ENCODE data around the gene KIF17. TPM values are rescaled to one million over a fixed set of nuclear protein-coding genes. Genes with fewer than 3 reads are reported as not detected.

Gene KIF17
- total RNA-seq, 6 donors from 2014 or later, result 4.2 to 12.6 (median 8.5) TPM

- ATAC-seq (ENCODE audit: low FRiP score in 2 of 2) (no peak), DNase-seq (no peak)
- no peaks in the 10 kb centered on the region for H3K9me3 ChIP-seq
- H3K27me3 ChIP-seq, result peaks cover 0 to 3% (median 0%) of the 10 kb centered on the region in 4 donors
- H3K27ac ChIP-seq, result no peak overlapping the region
- no peak overlapping the region for H3K4me3 ChIP-seq
- peaks cover 6 to 16% (median 9%) of the 10 kb centered on the region in 4 donors for H3K4me1 ChIP-seq
- TF ChIP-seq POLR2A (IDR thresholded peaks at IDR 0.05) (no peak), CTCF (IDR thresholded peaks at IDR 0.05) (no peak), EP300 (IDR thresholded peaks at IDR 0.05) (no peak), POLR2AphosphoS5 (IDR thresholded peaks at IDR 0.05) (no peak)
- WGBS, 2 donors, result 75 to 86% methylated on average over 13 of the region's 13 CpGs
- H3K36me3 ChIP-seq, result no peaks in the 10 kb centered on the region
Measured at GRCh38 chr1:20716232-20716631, 1.6 kb downstream of the KIF17 start.

DNA sequence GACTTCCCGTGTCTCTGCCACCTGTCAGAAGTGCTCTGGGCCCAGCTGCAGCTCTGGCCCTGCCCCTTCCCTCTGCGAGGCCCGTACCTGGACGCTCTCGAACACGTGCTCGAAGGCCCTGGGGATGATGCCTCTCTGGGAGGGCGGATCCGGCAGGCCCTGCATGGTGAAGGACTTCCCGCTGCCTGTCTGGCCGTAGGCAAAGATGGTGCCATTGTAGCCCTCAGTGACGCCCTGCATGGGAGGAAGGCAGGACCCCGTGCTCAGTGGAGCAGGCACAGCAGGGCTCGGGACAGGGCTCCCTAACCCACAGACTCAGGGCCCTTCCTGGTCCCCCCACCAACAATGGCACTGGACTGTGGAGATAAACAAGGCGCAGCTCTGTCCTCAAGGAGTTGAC is 2.4 kb downstream of the KIF17 start:
- TF ChIP-seq CTCF (IDR thresholded peaks at IDR 0.05), result no peak
- no peak for TF ChIP-seq EP300 (IDR thresholded peaks at IDR 0.05)
- TF ChIP-seq POLR2AphosphoS5 (IDR thresholded peaks at IDR 0.05), result no peak
- no peak for TF ChIP-seq POLR2A (IDR thresholded peaks at IDR 0.05)
- Histone ChIP-seq H3K4me3 (no peak overlapping the region), H3K27me3 (peaks cover 0 to 3% (median 0%) of the 10 kb centered on the region in 4 donors), H3K4me1 (peaks cover 6 to 16% (median 9%) of the 10 kb centered on the region in 4 donors), H3K36me3 (no peaks in the 10 kb centered on the region), H3K9me3 (no peaks in the 10 kb centered on the region), H3K27ac (no peak overlapping the region)
- no peak for ATAC-seq (ENCODE audit: low FRiP score in 2 of 2)
- no peak for DNase-seq
- 83 to 88% methylated on average over 7 to 15 of the region's 15 CpGs for WGBS, 2 donors

DNA sequence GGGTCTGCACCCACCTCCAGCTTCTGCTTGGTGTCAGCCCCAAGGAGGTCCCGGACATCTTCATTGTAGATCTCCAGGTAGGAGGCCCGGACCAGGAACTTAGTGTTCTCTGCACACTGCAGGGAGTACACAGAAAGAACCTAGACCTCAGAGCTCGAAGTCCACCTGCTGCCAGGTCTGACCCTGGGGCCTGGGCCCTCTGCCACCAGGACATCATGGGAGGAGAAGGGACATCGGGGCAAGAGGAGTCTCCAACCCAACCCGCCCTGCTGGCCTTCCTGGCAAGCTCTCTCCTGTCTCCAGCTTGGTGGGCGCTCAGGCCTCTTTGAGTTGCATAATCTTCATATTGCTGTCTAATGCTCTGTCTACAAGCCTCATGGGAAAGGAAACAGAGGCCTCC is 4.4 kb downstream of the KIF17 start:
- DNase-seq (no peak), ATAC-seq (ENCODE audit: low FRiP score in 2 of 2) (no peak)
- Histone ChIP-seq H3K27ac (no peak overlapping the region), H3K4me1 (peaks cover 6 to 16% (median 9%) of the 10 kb centered on the region in 4 donors), H3K9me3 (no peaks in the 10 kb centered on the region), H3K27me3 (peaks cover 0 to 3% (median 0%) of the 10 kb centered on the region in 4 donors), H3K36me3 (no peaks in the 10 kb centered on the region), H3K4me3 (no peak overlapping the region)
- WGBS, 2 donors, result 94 to 96% methylated on average over 3 to 6 of the region's 6 CpGs
- no peak for TF ChIP-seq POLR2A (IDR thresholded peaks at IDR 0.05)
- no peak for TF ChIP-seq POLR2AphosphoS5 (IDR thresholded peaks at IDR 0.05)
- no peak for TF ChIP-seq CTCF (IDR thresholded peaks at IDR 0.05)
- TF ChIP-seq EP300 (IDR thresholded peaks at IDR 0.05), result no peak

GRCh38 chr1:20712215-20712577 is 5.6 kb downstream of the KIF17 start:
- Histone ChIP-seq H3K27me3 (peaks cover 0 to 3% (median 0%) of the 10 kb centered on the region in 4 donors), H3K27ac (no peak overlapping the region), H3K4me3 (no peak overlapping the region), H3K36me3 (no peaks in the 10 kb centered on the region), H3K4me1 (peaks cover 1 to 5% (median 2%) of the 10 kb centered on the region in 4 donors), H3K9me3 (no peaks in the 10 kb centered on the region)
- TF ChIP-seq EP300 (IDR thresholded peaks at IDR 0.05) (no peak), POLR2AphosphoS5 (IDR thresholded peaks at IDR 0.05) (no peak), CTCF (IDR thresholded peaks at IDR 0.05) (no peak)
- WGBS, 2 donors, result 88 to 99% methylated on average over 6 of the region's 6 CpGs
- no peak for DNase-seq
- ATAC-seq (ENCODE audit: low FRiP score in 2 of 2), result no peak

Data from upper lobe of left lung (tissue), 6 donors.